HG02678 (cell line): ENCODE measurements around the gene RPS5.
A peak's percentile ranks its signal among the peaks of the same experiment; 100 is the strongest.
"Not testable (repeated sequence)": the region's sequence is repeated elsewhere in the genome, so short reads cannot be mapped to it uniquely, and the experiment has no call there.

Experiments
- ATAC-seq: cut with Tn5 transposase; IDR thresholded peaks from one replicate; pipeline ENCODE4 v1.9.1; 2021; ENCODE audit warnings: mild to moderate bottlenecking, moderate library complexity; ENCODE audit not compliant: unreplicated experiment

Gene RPS5

GRCh38 chr19:58403920-58404478 lies 16.9 kb downstream of the RPS5 start:
- not testable (repeated sequence) for ATAC-seq

- no peak for ATAC-seq
These were observed 20.0 kb downstream of the RPS5 start for GRCh38 chr19:58406818-58407657.

DNA sequence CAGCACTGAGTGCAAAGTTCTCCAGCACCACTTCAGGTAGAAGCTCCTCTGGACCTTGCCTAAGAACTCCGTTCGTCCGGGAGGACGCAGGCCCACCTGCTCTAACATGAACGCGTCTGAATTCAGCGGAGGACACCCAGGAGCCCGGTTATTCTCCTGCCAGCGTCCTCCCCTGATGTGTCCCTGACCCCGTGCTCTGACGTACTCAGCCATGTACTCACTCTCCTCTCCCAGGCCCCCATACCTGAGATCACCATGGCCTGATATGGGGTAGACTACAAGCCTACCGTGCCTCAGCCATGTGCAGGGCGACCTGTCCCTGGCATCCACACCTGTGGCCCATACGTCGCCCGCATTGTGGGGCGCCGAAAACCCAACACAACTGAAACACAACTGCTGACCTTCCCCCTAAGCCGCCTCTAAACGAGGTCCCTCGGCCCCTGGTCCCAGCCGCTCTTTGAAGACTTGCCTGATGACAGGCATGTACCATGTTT lies 20.6 kb downstream of the RPS5 start:
- ATAC-seq: no peak

- peak; percentile 88 for ATAC-seq
These were observed 21.3 kb downstream of the RPS5 start, which contains the start of gene ZNF584 for GRCh38 chr19:58408152-58409009. Gene ZNF584 (plus strand): TSS chr19:58408649. CDS start chr19:58409148, 499 bp downstream.

DNA sequence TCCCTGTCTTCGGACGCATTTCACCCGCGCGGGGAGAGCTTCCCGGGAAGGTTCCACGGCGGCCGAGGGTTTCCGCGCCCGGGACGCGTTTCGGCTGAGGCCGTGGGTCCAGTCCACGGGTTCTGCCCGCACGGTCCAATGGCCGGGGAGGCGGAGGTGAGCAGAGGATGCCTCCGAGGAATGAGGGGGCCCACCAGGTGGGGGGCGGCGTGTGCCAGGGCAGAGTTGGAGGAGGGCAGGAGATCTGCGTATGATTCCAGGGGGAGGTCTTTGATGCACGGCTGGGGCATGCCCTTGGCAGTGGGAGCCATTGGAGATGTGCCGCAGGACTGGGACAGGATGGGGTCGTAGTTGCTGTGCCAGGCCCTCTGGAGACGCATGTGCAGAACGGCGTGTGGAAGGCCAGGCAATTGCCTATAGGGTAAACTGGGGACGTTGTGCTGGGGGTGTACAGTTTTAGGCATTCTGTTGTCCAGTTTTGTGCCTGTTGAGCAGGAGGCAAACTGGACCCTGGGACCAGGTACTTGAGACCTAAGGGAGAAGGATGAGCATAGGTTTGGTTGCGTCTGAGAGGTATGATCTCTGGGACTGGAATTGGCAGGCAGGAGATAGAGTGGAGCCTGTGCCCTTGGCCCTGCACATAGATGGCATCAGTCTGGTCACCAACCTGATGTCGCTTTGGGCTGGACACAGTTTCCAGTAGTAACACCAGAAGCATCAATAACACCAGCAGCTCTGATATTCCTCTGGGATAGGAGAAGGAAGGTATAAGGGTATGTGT lies 22.1 kb downstream of the RPS5 start:
- peak; percentile 12 for ATAC-seq

DNA sequence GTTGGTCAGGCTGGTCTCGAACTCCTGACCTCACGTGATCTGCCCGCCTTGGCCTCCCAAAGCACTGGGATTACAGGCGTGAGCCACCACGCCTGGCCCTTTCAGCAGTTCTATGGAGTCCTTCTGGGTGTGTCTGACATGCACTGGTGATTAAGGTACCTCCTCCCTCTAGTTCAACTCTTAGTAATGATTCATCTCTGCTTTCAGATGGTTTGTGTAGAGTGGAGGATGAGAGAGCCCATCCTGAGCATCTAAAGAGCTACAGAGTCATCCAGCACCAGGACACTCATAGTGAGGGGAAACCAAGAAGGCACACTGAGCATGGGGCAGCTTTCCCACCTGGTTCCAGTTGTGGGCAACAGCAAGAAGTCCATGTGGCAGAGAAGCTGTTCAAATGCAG lies 29.5 kb downstream of the RPS5 start:
- ATAC-seq: no peak

GRCh38 chr19:58417071-58417470 lies 30.0 kb downstream of the RPS5 start:
- ATAC-seq: no peak

DNA sequence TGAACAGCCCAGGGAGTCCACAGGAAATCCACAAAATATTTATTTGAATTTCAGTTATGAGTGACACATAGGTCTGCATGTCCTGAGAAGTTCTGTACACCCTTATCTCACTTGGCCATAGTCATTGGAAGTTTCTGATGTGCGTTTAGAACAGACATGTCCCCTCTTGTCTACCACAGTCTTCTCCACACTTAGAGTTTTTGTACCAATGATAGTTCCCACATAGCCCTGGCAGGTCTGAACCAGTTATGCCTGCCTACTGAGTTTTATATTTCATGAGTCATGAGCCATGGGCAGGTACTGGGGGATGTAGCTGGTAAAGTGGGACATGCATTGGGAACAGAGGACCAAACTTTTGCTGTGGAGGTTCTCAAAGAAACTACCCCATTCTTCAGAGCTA lies 41.5 kb downstream of the RPS5 start:
- ATAC-seq: no peak

GRCh38 chr19:58429745-58430144 lies 42.7 kb downstream of the RPS5 start:
- ATAC-seq: no peak

DNA sequence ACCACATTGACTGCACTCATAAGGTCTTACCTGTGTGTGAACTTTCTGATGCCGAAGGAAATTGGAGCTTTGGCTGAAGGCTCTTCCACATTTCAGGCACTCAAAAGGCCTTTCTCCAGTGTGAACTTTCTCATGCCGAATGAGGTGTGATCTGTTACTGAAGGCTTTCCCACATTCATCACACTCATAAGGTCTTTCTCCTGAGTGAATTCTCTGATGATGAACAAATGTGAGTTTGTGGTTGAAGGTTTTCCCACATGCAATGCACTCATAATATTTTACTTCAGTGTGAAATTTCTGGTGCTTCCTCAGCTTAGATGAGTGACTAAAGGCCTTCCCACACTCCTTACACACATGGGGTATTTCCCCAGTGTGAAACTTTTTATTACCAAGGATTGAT lies 47.1 kb downstream of the RPS5 start:
- ATAC-seq: no peak

DNA sequence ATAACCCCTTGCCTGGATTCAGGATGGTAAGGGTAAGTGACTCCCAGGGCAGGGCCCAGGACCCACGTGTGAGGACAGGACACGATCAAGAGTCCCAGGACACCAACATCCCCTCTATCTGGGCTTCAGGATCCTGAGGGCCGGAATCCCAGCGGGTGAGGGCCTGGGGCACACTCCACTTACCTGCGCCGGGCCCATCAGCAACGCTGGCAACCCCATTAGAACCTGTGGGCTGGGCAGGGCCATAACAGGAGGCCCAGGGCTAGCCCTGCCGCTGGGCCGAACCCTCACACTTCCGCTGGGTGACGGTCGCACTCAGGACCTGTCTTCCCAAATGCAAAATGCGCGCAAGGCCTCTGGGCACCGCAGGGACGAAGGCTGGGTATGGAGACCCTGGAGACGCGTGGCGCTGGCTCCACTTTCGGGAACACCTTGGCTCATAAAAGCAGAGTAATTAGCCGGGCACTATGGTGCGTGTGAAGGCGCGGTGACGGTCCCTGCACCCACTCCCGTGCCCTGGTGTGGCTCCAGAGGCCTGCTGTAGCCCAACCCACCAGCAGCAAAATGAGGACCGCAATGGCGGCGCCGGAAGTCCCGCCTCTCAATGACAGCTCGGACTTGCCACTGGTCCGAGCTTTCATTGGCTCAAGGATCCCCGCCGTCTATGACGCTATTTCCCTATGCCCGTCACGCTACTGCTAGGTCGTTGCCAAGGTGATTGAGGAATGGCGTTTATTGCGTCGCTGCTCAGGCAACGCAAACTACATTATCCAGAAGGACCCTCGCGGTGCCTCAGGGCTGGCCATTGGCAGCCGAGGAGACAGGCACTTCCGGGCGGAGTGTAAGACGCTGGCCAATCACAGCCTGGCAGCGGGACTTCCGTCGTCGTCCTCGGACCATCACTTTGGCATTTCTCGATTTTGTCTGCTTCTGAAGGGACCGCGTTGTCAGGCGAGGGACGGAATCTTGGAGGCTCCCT lies 52.8 kb downstream of the RPS5 start, which contains the start of gene ZNF132:
ZNF132 (minus strand) TSS at position 578 of the 979 bp plus-strand sequence; CDS start at position 246, 332 bp downstream.
- peak; percentile 95 for ATAC-seq

DNA sequence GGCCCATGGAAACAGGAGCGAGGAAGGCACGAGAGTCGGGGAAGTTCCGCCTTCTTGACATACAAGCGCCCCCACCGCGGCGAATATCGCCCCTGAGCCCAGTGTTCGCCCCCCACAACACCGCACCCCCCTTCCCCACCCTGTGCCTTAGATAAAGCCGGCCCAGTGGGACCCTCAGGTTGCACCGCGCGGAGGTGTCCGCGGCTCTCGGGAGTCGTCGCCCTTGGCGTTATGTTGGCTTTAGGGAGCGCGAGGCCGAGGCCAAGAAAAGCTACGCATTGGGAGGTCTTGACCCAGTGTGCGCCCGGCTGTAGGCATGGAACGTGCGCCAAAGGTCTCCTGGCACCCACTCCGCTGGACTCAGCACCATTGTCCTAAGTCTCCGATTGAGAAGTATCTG lies 53.5 kb downstream of the RPS5 start:
- no peak for ATAC-seq

- not testable (repeated sequence) for ATAC-seq
These were observed 55.9 kb downstream of the RPS5 start for GRCh38 chr19:58442986-58443385.
